Activated CD8-positive, alpha-beta memory T cell treated with anti-CD3 and anti-CD28 coated beads for 24 hours (primary cell): Measurements from ENCODE around the gene PPY.
"Not testable (repeated sequence)": the region's sequence is repeated elsewhere in the genome, so short reads cannot be mapped to it uniquely, and the experiment has no call there.

Source experiments
- DNase-seq: peaks from one replicate; pipeline ENCODE4 v3.0.0-alpha.2; 2020

Gene PPY

DNA sequence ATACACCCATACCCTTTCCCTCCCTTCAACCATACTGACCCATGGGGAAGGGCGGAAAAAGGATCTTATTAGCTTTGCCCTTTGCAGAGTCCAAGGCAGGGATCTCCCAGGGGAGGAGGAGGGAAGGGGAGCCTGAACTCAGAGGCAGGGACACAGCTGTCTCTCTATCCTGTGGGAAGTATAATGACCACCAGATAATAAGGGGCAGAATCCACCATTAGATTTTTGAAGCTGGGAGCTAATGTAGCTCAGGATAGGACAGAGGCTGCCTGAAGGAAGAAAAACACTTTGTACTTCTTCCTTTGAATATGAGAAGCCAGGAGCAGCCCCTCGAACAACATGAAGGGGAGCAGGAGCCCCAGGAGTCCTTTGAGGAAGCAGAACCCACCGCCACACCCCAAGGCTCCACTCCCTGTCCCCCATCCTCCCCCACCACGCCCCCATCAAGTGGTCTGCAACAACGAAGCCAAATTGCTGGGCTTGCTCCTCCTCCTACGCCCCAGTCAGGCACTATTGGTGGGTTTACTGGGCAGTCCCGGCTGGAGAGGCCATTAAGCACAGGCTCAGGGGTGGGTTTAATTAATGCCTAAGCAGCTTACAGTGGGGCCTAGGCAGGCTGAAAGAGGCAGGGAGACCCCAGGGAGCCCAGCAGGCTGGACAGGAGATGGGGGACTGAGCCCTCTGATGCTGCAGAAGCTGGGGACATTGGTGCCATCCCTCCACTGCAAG is 40.3 kb downstream of the PPY start:
- no peak for DNase-seq

DNA sequence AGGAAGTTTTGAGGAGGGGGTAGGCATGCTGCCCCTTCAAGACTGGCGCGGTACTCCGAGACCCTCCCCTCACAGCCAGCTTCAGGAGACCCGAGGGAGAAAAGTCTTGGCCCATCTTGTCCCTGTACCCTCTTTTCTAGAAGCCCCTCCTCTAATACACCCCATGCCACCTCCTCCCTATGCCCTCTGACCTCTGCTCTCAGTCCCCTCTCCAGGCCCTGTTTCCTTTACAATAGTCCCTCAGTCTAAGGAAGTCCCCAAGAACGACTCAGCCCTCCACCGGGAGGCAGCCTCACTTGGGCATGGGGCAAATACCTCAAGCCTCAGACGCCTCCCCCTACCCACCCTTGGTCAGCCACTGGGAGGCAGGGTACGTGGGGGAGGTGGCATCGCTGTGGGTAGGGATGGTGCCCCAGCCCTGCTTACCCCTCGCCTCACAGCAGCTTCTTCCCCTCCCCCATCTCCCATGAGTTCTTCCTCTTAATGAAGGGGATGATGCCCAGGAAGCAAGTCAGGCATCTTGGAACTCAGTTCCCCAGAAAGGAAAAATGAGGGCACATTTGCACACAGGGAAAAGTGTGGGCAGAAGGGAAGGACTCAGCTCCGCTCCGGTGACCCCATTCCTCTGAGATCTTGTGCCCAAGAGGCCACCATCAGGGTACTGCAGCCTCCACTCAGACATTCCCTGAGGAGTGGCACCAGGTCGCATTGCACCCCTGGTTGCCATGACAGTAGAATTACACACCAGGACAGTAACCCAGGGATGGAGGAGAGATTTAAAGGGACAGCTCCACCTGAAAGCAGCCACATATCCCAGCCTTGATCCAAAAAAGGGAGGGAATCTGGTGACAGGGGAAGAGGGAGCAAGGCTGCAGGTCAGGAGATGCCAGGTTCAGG is 41.2 kb downstream of the PPY start:
- DNase-seq, result no peak

DNA sequence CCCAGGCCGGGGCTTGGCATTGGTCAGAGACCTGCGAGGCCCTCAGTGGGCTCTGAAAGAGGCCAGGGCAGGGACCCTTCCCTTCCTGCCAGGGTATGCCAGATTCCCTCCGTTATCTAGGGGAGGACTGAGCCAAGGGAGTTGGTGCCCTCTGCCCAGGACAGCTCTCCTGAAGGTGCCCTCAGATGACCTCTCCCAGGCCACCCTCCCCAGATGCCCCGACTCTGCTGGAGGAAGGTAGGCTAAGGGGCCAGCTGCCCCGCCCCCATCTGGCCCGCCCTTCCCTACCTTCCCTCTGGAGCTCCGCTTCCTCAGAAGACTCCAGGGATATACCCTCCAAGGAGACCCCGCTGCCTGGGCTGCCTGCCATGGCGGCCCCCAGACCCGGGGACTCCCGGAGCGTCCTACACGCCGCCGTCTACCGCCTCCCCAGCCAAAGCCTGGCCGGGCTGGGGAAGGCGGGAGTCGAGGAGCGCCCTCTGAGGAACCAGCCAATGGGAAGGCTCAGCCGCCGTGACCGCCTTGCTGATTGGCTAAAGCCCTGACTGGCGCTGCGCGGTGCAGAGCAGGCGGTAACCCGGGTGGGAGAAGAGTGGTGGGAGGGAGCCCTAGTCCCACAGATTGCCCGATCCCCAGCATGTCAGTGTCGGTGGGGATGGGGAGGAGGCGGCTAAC is 42.0 kb downstream of the PPY start:
- DNase-seq, result peak; percentile 90

DNA sequence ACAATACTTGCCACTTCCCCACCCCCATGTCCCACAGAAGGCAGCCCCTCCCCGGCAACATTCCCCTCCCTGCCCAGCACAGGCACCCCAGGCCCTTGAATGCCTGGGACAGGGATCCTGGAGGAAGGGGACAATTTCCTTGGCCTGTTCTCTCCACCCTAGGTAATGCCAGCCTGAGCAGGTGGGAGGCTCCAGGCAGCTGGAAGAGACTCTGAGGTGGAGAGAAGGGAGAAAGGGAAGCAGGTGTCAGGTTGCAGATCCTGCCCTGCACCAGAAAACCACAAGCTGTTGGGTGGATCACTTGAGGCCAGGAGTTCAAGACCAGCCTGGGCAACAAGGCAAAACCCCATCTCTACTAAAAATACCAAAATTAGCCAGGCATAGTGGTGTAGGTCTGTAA is 43.8 kb downstream of the PPY start:
- DNase-seq, result no peak

DNA sequence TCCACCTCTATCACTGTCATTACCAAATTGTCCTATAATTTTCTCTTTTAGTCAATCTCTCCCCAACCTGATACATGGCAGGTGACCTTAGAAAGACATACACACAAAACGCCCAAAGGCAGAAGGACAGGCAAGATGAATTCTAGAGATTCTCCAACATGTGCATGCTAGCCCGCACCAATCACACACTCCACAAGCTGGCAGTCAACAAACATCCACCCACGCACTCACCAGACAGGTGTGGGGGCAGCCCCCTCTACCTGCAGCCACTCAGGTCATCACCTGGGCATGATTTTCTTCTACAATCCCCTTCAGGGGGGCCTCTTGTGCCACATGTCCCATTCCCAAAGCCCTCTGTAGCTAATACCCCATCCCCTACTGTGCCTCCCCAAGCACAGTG is 44.4 kb downstream of the PPY start:
- DNase-seq, result no peak

DNA sequence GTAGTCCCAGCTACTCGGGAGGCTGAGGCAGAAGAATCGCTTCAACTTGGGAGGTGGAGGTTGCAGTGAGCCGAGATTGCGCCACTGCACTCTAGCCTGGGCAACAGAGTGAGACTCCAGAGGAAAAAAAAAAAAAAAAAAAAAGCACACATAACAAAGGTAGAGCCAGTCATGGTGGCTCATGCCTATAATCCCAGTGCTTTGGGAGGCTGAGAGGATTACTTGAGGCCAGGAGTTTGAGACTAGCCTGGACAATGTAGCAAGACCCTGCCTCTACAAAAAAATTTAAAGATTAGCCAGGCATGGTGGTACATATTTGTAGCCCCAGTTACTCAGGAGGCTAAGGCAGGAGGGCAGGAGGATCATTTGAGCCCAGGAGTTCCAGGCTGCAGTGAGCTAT is 47.8 kb downstream of the PPY start:
- not testable (repeated sequence) for DNase-seq

DNA sequence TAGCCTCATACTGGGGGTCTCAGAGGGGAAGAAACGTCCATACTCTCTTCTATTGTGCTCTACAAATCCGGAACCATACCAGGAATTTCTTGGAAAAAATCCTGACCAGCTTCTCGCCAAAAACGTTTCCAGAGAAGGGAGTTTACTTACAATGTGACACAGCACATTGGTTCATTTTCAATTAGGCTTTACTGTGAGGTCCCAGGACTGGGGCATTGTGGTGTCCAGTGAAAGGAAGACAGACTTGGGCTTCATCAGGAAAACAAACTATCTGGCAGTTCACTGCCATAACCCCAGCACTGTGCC is 49.7 kb downstream of the PPY start:
- no peak for DNase-seq

DNA sequence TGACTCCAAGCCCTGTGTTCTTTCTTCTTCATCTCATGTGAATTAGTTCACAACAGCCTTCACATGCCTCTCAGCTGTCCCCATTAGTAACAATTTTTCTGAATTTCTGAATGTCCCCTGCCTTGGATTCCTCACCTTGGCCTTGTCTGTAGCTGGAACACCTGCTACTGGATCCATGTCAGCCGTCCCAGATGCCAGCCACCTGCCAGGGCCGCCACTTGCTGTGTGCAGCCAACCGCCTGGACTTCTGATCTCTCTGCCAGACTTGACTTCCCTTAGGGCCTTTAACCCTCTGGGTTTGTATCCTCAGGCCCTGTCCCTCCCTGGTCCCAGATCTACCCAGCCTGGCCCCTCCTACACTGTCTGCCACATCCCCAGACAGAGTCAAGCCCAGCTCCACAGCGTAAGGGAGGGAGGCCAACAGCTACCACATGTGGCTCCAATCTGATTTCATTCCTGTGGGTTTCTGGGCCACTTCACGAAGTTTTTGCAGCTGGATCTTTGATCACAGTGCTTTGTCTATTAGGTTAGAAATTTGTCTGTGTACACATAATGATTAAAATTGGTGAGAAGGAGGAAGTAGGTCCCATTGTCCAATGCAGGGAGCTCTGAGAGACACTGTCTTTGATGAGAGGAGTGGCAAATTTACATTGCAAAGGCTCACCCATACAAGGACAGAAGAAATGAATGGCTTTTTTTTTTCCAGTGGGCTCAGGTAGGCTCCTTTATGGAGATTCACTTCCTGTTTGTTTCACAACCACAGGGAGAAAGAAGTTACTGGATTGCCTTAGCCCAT is 50.2 kb downstream of the PPY start:
- DNase-seq, result no peak
